IPS-20b (cell line): ENCODE results near the gene RWDD4.
A peak's percentile ranks its signal among the peaks of the same experiment; 100 is the strongest.

Experiments
- H3K27ac ChIP-seq: one replicate; pipeline ENCODE4 v1.5.1; 2013; ENCODE audit warnings: low read length
- H3K27me3 ChIP-seq: 2 replicates; pipeline ENCODE4 v1.6.1; 2013; ENCODE audit warnings: mild to moderate bottlenecking, low read length, inconsistent platforms; ENCODE audit not compliant: insufficient read depth
- H3K36me3 ChIP-seq: 2 replicates; pipeline ENCODE4 v1.6.1; 2013; ENCODE audit warnings: low read depth, mild to moderate bottlenecking, inconsistent platforms, low read length, moderate library complexity; ENCODE audit not compliant: insufficient read depth
- H3K4me1 ChIP-seq: 2 replicates; pipeline ENCODE4 v1.6.1; 2013; ENCODE audit warnings: mild to moderate bottlenecking, control low read depth, inconsistent platforms, low read length, moderate library complexity; ENCODE audit not compliant: insufficient read depth
- H3K4me3 ChIP-seq: 2 replicates; pipeline ENCODE4 v1.5.1; 2013; ENCODE audit warnings: mild to moderate bottlenecking, low read length, inconsistent platforms
- H3K9ac ChIP-seq: 2 replicates; pipeline ENCODE4 v1.6.1; 2013; ENCODE audit warnings: low read depth, mild to moderate bottlenecking, inconsistent platforms, low read length, moderate library complexity
- H3K9me3 ChIP-seq: 2 replicates; pipeline ENCODE4 v1.6.1; 2013; ENCODE audit warnings: mild to moderate bottlenecking, low read depth, low read length, inconsistent platforms; ENCODE audit not compliant: insufficient read depth

RWDD4 gene

GRCh38 chr4:183670251-183670650 lies 11.3 kb upstream of the RWDD4 start:
- H3K4me1 ChIP-seq = no peaks in the 10 kb centered on the region
- H3K9ac ChIP-seq = no peak overlapping the region
- H3K27me3 ChIP-seq = no peaks in the 10 kb centered on the region
- peaks cover 72% of the 10 kb centered on the region for H3K36me3 ChIP-seq
- no peak overlapping the region for H3K27ac ChIP-seq
- H3K9me3 ChIP-seq = no peaks in the 10 kb centered on the region
- no peak overlapping the region for H3K4me3 ChIP-seq

GRCh38 chr4:183666088-183666487 lies 7.1 kb upstream of the RWDD4 start:
- Histone ChIP-seq H3K36me3 (peaks cover 64% of the 10 kb centered on the region), H3K9me3 (no peaks in the 10 kb centered on the region), H3K4me3 (no peak overlapping the region), H3K27ac (no peak overlapping the region), H3K27me3 (no peaks in the 10 kb centered on the region), H3K4me1 (no peaks in the 10 kb centered on the region), H3K9ac (no peak overlapping the region)

- peak overlapping the region; percentile 90 for H3K9ac ChIP-seq
- H3K27me3 ChIP-seq = no peaks in the 10 kb centered on the region
- H3K4me1 ChIP-seq = no peaks in the 10 kb centered on the region; the same call in 1 of the 2 replicates
- H3K27ac ChIP-seq = no peak overlapping the region
- no peaks in the 10 kb centered on the region for H3K9me3 ChIP-seq
- H3K36me3 ChIP-seq = peaks cover 15% of the 10 kb centered on the region
- H3K4me3 ChIP-seq = peak overlapping the region; percentile 97
Measured at GRCh38 chr4:183659872-183660242, 872 bp upstream of the RWDD4 start.

GRCh38 chr4:183658362-183659028 lies 490 bp downstream of the RWDD4 start:
- H3K9ac ChIP-seq = peak overlapping the region; percentile 76
- H3K9me3 ChIP-seq = no peaks in the 10 kb centered on the region
- peak overlapping the region; percentile 97 for H3K4me3 ChIP-seq
- H3K4me1 ChIP-seq = no peaks in the 10 kb centered on the region; the same call in 1 of the 2 replicates
- H3K36me3 ChIP-seq = peaks cover 7% of the 10 kb centered on the region; the same call in 1 of the 2 replicates
- H3K27me3 ChIP-seq = no peaks in the 10 kb centered on the region
- no peak overlapping the region for H3K27ac ChIP-seq

GRCh38 chr4:183657564-183657963 lies 1.4 kb downstream of the RWDD4 start:
- H3K9ac ChIP-seq = peak overlapping the region; percentile 76; the same call in 1 of the 2 replicates

GRCh38 chr4:183645326-183645725 lies 13.7 kb downstream of the RWDD4 start:
- no peaks in the 10 kb centered on the region for H3K4me1 ChIP-seq
- no peak overlapping the region for H3K9ac ChIP-seq
- H3K36me3 ChIP-seq = peaks cover 65% of the 10 kb centered on the region
- H3K27ac ChIP-seq = no peak overlapping the region
- no peaks in the 10 kb centered on the region for H3K9me3 ChIP-seq
- no peaks in the 10 kb centered on the region for H3K27me3 ChIP-seq
- no peak overlapping the region for H3K4me3 ChIP-seq

More at GRCh38 chr4:183657564-183657963, 1.4 kb downstream of the RWDD4 start:
- no peaks in the 10 kb centered on the region for H3K9me3 ChIP-seq
- H3K4me1 ChIP-seq = no peaks in the 10 kb centered on the region; the same call in 1 of the 2 replicates
- peaks cover 15% of the 10 kb centered on the region; the same call in 1 of the 2 replicates for H3K36me3 ChIP-seq
- H3K4me3 ChIP-seq = peak overlapping the region; percentile 97
- H3K27ac ChIP-seq = no peak overlapping the region
- no peaks in the 10 kb centered on the region for H3K27me3 ChIP-seq

- Histone ChIP-seq H3K27me3 (no peaks in the 10 kb centered on the region), H3K36me3 (peaks cover 10% of the 10 kb centered on the region; the same call in 1 of the 2 replicates), H3K4me1 (peaks cover 21% of the 10 kb centered on the region), H3K27ac (no peak overlapping the region), H3K9me3 (no peaks in the 10 kb centered on the region), H3K9ac (no peak overlapping the region), H3K4me3 (no peak overlapping the region)
Measured at GRCh38 chr4:183639291-183639690, 19.7 kb downstream of the RWDD4 start.

- Histone ChIP-seq H3K4me3 (no peak overlapping the region), H3K9ac (no peak overlapping the region), H3K27ac (no peak overlapping the region), H3K9me3 (no peaks in the 10 kb centered on the region), H3K4me1 (peaks cover 21% of the 10 kb centered on the region), H3K27me3 (no peaks in the 10 kb centered on the region), H3K36me3 (peaks cover 3% of the 10 kb centered on the region; the same call in 1 of the 2 replicates)
Measured at GRCh38 chr4:183638436-183638835, 20.5 kb downstream of the RWDD4 start.

- H3K4me3 ChIP-seq = no peak overlapping the region
- no peaks in the 10 kb centered on the region for H3K9me3 ChIP-seq
- peaks cover 21% of the 10 kb centered on the region for H3K4me1 ChIP-seq
- H3K27ac ChIP-seq = no peak overlapping the region
- H3K9ac ChIP-seq = no peak overlapping the region
- H3K27me3 ChIP-seq = no peaks in the 10 kb centered on the region
- H3K36me3 ChIP-seq = peaks cover 3% of the 10 kb centered on the region; the same call in 1 of the 2 replicates
Measured at GRCh38 chr4:183637461-183637860, 21.5 kb downstream of the RWDD4 start.

GRCh38 chr4:183636923-183637322 lies 22.1 kb downstream of the RWDD4 start:
- Histone ChIP-seq H3K9ac (peak overlapping the region; percentile 41; the same call in 1 of the 2 replicates), H3K27me3 (no peaks in the 10 kb centered on the region), H3K9me3 (no peaks in the 10 kb centered on the region), H3K4me1 (peaks cover 21% of the 10 kb centered on the region), H3K36me3 (peaks cover 3% of the 10 kb centered on the region; the same call in 1 of the 2 replicates), H3K4me3 (no peak overlapping the region), H3K27ac (no peak overlapping the region)

GRCh38 chr4:183636503-183636902 lies 22.5 kb downstream of the RWDD4 start:
- Histone ChIP-seq H3K4me3 (no peak overlapping the region), H3K9ac (peak overlapping the region; percentile 41; the same call in 1 of the 2 replicates), H3K27ac (no peak overlapping the region), H3K27me3 (no peaks in the 10 kb centered on the region), H3K36me3 (peaks cover 2% of the 10 kb centered on the region; the same call in 1 of the 2 replicates), H3K9me3 (no peaks in the 10 kb centered on the region), H3K4me1 (peaks cover 21% of the 10 kb centered on the region)

GRCh38 chr4:183635741-183636140 lies 23.2 kb downstream of the RWDD4 start:
- Histone ChIP-seq H3K36me3 (no peaks in the 10 kb centered on the region), H3K27me3 (no peaks in the 10 kb centered on the region), H3K27ac (no peak overlapping the region), H3K9ac (no peak overlapping the region), H3K4me1 (peaks cover 21% of the 10 kb centered on the region), H3K9me3 (no peaks in the 10 kb centered on the region), H3K4me3 (no peak overlapping the region)
